GM12891 (cell line): ENCODE results near the gene PTPRN2.

Source experiments
- PAX5 ChIP-seq: IDR thresholded peaks from 2 replicates; pipeline ENCODE4 v1.6.1; 2011; ENCODE audit warnings: low read length, moderate library complexity, mild to moderate bottlenecking; ENCODE audit not compliant: insufficient read depth, severe bottlenecking
- POLR2A ChIP-seq: IDR thresholded peaks from 2 replicates; pipeline ENCODE4 v1.6.1; 2011; ENCODE audit warnings: low read depth, low read length, control low read depth
- POLR2AphosphoS5 ChIP-seq: IDR thresholded peaks from 2 replicates; pipeline ENCODE4 v1.6.1; 2011; ENCODE audit warnings: low read depth, low read length, control low read depth
- TAF1 ChIP-seq: IDR thresholded peaks from 2 replicates; pipeline ENCODE4 v1.6.1; 2011; ENCODE audit warnings: low read depth, low read length, control low read depth

GRCh38 chr7:157879391-157879790 is 708.2 kb downstream of the PTPRN2 start:
- TF ChIP-seq POLR2A (no peak), TAF1 (no peak), POLR2AphosphoS5 (no peak), PAX5 (no peak)
